NT2/D1 (cell line): ENCODE data around the gene TMC6.

Experiments
- DNase-seq: peaks from one replicate; pipeline ENCODE4 v3.0.0-alpha.2; 2011; ENCODE audit warnings: low read depth, low spot score
- H3K27me3 ChIP-seq: 2 replicates; pipeline ENCODE4 v1.6.0; 2011; ENCODE audit warnings: mild to moderate bottlenecking; ENCODE audit not compliant: insufficient read length, insufficient read depth
- H3K36me3 ChIP-seq: 2 replicates; pipeline ENCODE4 v1.6.1; 2011; ENCODE audit warnings: mild to moderate bottlenecking, low read length, mixed read lengths; ENCODE audit not compliant: insufficient read depth, insufficient read length
- H3K4me1 ChIP-seq: 2 replicates; pipeline ENCODE4 v1.5.1; 2011; ENCODE audit not compliant: insufficient read depth, insufficient read length
- H3K4me3 ChIP-seq: 2 replicates; pipeline ENCODE4 v1.5.1; 2011; ENCODE audit warnings: low read depth; ENCODE audit not compliant: insufficient read length
- H3K9ac ChIP-seq: 2 replicates; pipeline ENCODE4 v1.6.0; 2011; ENCODE audit warnings: low read depth; ENCODE audit not compliant: insufficient read length
- H3K9me3 ChIP-seq: 2 replicates; pipeline ENCODE4 v1.5.1; 2011; ENCODE audit warnings: mild to moderate bottlenecking, low read length; ENCODE audit not compliant: insufficient read depth
- SUZ12 ChIP-seq: IDR thresholded peaks from 2 replicates; pipeline ENCODE4 v1.6.1; 2011; ENCODE audit not compliant: insufficient read length, insufficient read depth; ENCODE audit errors: extremely low read depth
- YY1 ChIP-seq: IDR thresholded peaks from 2 replicates; pipeline ENCODE4 v1.6.1; 2011; ENCODE audit not compliant: insufficient read length, insufficient read depth
- ZNF274 ChIP-seq: IDR thresholded peaks from 2 replicates; pipeline ENCODE4 v1.6.1; 2011; ENCODE audit warnings: mild to moderate bottlenecking, low read depth, low read length

TMC6 gene

GRCh38 chr17:78063489-78063888 is 65.1 kb downstream of the TMC6 start:
- no peak for DNase-seq
- Histone ChIP-seq H3K27me3 (no peaks in the 10 kb centered on the region), H3K4me3 (no peak overlapping the region), H3K9me3 (no peaks in the 10 kb centered on the region), H3K36me3 (peaks cover 13% of the 10 kb centered on the region), H3K9ac (no peak overlapping the region), H3K4me1 (no peaks in the 10 kb centered on the region)
- TF ChIP-seq SUZ12 (no peak), ZNF274 (no peak), YY1 (no peak)

GRCh38 chr17:78062596-78062995 is 66.0 kb downstream of the TMC6 start:
- no peak for TF ChIP-seq ZNF274
- H3K27me3 ChIP-seq = no peaks in the 10 kb centered on the region
- DNase-seq = no peak

More at GRCh38 chr17:78062596-78062995, 66.0 kb downstream of the TMC6 start:
- H3K9ac ChIP-seq = no peak overlapping the region
- no peaks in the 10 kb centered on the region for H3K4me1 ChIP-seq
- H3K4me3 ChIP-seq = no peak overlapping the region
- H3K36me3 ChIP-seq = peaks cover 7% of the 10 kb centered on the region
- no peaks in the 10 kb centered on the region for H3K9me3 ChIP-seq
